Activated naive CD8-positive, alpha-beta T cell treated with anti-CD3 and anti-CD28 coated beads for 36 hours (primary cell): ENCODE results near the gene PRKRIP1. TPM values are rescaled to one million over a fixed set of nuclear protein-coding genes. Genes with fewer than 3 reads are reported as not detected.
"Not testable (repeated sequence)": the region's sequence is repeated elsewhere in the genome, so short reads cannot be mapped to it uniquely, and the experiment has no call there.

Source experiments
- DNase-seq: peaks from one replicate; pipeline ENCODE4 v3.0.0; 2021
- H3K27ac Mint-ChIP-seq: one replicate; pipeline ENCODE4 v1.8.0; 2022; ENCODE audit warnings: mild to moderate bottlenecking, moderate library complexity, mixed read lengths
- H3K27me3 Mint-ChIP-seq: one replicate; pipeline ENCODE4 v1.8.0; 2022; ENCODE audit warnings: mild to moderate bottlenecking, mixed read lengths
- H3K36me3 Mint-ChIP-seq: one replicate; pipeline ENCODE4 v1.8.0; 2021; ENCODE audit warnings: mild to moderate bottlenecking, mixed read lengths
- H3K4me1 Mint-ChIP-seq: one replicate; pipeline ENCODE4 v1.8.0; 2021; ENCODE audit warnings: mixed read lengths
- H3K4me3 Mint-ChIP-seq: one replicate; pipeline ENCODE4 v1.8.0; 2022; ENCODE audit warnings: mild to moderate bottlenecking, moderate library complexity, mixed read lengths
- H3K9me3 Mint-ChIP-seq: one replicate; pipeline ENCODE4 v1.8.0; 2022; ENCODE audit warnings: mixed read lengths
- total RNA-seq, 2 experiments: library from RNA; stranded (reverse); gene quantifications; one replicate each; pipeline ENCODE4 v1.2.3, GENCODE V29; 2021

The PRKRIP1 gene
- total RNA-seq, 2 experiments from 2014 or later: 25.1 to 25.2 TPM

DNA sequence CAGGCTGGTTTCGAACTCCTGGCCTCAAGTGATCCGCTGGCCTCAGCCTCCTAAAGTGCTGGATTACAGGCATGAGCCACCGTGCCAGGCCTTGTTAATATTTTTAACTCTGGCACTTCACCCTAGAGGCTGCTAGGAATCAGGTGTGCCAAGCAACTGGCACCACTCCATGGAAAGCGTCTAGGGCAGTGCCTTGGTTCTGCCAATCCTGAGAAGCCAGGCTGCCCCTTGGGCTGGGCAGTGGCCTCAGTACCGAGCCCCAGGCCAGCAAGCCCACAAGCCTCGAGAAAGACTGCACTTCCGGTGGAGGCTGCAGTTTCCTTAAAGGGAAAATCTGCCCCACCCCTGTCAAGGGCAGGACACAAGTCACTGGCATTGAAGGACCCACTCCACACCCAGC is 57.2 kb downstream of the PRKRIP1 start:
- DNase-seq: no peak
- H3K27ac Mint-ChIP-seq: no peak overlapping the region
- no peak overlapping the region for H3K4me3 Mint-ChIP-seq
- peaks cover under 1% of the 10 kb centered on the region for H3K4me1 Mint-ChIP-seq
- H3K27me3 Mint-ChIP-seq: no peaks in the 10 kb centered on the region
- peaks cover 4% of the 10 kb centered on the region for H3K36me3 Mint-ChIP-seq
- H3K9me3 Mint-ChIP-seq: no peaks in the 10 kb centered on the region

GRCh38 chr7:102454468-102454867 is 58.3 kb downstream of the PRKRIP1 start:
- DNase-seq: no peak

DNA sequence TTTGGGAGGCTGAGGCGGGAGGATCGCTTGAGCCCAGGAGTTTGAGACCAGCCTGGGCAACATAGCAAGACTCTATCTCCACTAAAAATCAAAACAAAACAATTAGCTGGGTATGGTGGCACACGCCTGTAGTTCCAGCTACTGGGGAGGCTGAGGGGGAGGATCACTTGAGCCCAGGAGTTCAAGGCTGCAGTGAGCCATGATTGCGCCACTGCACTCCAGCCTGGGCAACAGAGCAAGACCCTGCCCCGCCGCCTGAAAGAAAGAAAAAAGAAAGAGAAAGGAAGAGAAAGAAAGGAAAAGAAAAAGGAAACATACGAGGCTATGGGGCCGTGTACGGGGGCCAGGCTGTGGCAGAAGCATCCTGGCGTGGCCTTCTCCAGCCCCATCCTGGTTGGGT is 58.8 kb downstream of the PRKRIP1 start:
- not testable (repeated sequence) for H3K27ac Mint-ChIP-seq, H3K9me3 Mint-ChIP-seq, DNase-seq, H3K4me1 Mint-ChIP-seq, H3K27me3 Mint-ChIP-seq, H3K36me3 Mint-ChIP-seq, H3K4me3 Mint-ChIP-seq

More at GRCh38 chr7:102454468-102454867, 58.3 kb downstream of the PRKRIP1 start:
- H3K36me3 Mint-ChIP-seq: peaks cover 2% of the 10 kb centered on the region
- no peak overlapping the region for H3K27ac Mint-ChIP-seq
- no peaks in the 10 kb centered on the region for H3K27me3 Mint-ChIP-seq
- H3K9me3 Mint-ChIP-seq: no peaks in the 10 kb centered on the region
- no peaks in the 10 kb centered on the region for H3K4me1 Mint-ChIP-seq
- no peak overlapping the region for H3K4me3 Mint-ChIP-seq

DNA sequence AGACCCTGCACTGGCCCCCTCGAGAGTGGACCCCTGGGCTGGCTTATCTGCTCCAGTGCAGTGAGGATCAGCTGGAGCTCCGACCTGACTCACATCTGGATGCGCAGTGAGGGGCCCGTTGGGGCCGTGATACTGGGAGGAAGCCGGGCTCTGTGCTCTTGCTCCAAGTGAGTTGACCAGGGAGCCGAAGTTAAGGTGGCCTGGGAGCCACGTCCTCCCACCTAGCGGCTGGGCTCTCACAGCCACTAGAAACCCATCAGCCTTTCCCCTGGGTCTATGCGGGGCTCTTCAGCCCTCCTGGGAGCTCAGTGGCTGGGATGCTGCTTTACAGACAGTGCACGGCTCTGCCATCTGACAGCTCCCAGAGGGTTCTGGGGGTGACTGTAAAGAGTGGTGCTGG is 59.4 kb downstream of the PRKRIP1 start:
- H3K4me3 Mint-ChIP-seq: no peak overlapping the region
- DNase-seq: no peak
- H3K4me1 Mint-ChIP-seq: no peaks in the 10 kb centered on the region
- peaks cover 2% of the 10 kb centered on the region for H3K36me3 Mint-ChIP-seq
- no peaks in the 10 kb centered on the region for H3K27me3 Mint-ChIP-seq
- no peaks in the 10 kb centered on the region for H3K9me3 Mint-ChIP-seq
- no peak overlapping the region for H3K27ac Mint-ChIP-seq

DNA sequence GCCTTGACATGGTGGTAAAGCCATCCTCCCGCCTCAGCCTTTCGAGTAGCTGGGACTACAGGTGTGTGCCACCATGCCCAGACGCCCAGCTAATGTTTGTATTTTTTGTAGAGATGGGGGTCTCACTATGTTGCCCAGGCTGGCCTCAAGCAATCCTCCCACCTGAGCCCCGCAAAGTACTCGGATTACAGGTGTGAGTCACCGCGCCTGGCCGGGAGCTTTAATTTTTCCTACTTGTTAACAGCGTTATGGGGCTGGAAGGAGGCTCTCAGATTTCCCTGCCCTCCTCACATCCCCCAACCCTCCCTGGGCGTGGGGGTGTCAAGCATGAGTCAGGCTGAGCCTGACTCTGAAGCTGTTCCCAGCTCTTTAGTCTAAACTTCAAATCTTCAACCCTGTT is 60.2 kb downstream of the PRKRIP1 start:
- no peaks in the 10 kb centered on the region for H3K27me3 Mint-ChIP-seq

DNA sequence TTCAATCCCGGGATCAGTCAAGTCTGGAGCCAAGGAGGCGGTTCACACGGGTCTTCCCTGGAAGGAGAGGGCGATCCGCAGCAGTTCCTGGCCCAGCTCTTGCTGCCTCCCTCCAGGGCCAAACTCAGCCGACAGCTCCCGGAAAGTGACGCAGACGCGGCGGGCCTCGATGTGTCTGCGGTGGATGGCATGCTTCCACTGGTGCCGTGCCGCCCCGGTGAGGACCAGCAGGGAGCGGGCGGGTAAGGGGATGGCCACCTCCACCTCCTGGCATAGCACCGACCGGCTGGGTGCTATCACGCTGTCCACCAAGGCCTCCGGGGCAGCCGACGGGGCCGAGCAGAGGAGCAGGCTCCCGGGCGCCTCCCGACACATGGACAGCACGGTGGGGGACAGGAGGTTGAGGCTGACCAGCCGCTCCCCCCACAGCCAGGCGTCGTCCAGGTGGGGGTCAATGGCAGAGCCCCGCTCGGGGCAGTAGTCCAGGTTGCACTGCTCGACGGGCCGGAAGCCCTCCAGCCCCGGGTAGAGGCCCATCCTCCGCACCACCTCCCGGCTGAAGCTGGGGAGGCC is 61.3 kb downstream of the PRKRIP1 start:
- Mint-ChIP-seq H3K9me3 (no peaks in the 10 kb centered on the region), H3K4me1 (no peaks in the 10 kb centered on the region), H3K27ac (no peak overlapping the region), H3K27me3 (no peaks in the 10 kb centered on the region), H3K36me3 (peaks cover 2% of the 10 kb centered on the region), H3K4me3 (no peak overlapping the region)
- DNase-seq: no peak

More for the DNA sequence above, 60.2 kb downstream of the PRKRIP1 start:
- no peaks in the 10 kb centered on the region for H3K9me3 Mint-ChIP-seq
- no peak for DNase-seq
- no peaks in the 10 kb centered on the region for H3K4me1 Mint-ChIP-seq
- peaks cover 2% of the 10 kb centered on the region for H3K36me3 Mint-ChIP-seq
- H3K4me3 Mint-ChIP-seq: no peak overlapping the region
- no peak overlapping the region for H3K27ac Mint-ChIP-seq

GRCh38 chr7:102459221-102459844 is 63.2 kb downstream of the PRKRIP1 start:
- DNase-seq: no peak
- Mint-ChIP-seq H3K27me3 (no peaks in the 10 kb centered on the region), H3K4me3 (no peak overlapping the region), H3K9me3 (no peaks in the 10 kb centered on the region), H3K4me1 (peaks cover 7% of the 10 kb centered on the region), H3K27ac (no peak overlapping the region), H3K36me3 (peaks cover 2% of the 10 kb centered on the region)

GRCh38 chr7:102460467-102460866 is 64.3 kb downstream of the PRKRIP1 start:
- Mint-ChIP-seq H3K36me3 (peaks cover 2% of the 10 kb centered on the region), H3K27ac (peak overlapping the region; percentile 19), H3K27me3 (no peaks in the 10 kb centered on the region), H3K4me1 (peaks cover 8% of the 10 kb centered on the region), H3K4me3 (no peak overlapping the region), H3K9me3 (no peaks in the 10 kb centered on the region)
- DNase-seq: no peak

DNA sequence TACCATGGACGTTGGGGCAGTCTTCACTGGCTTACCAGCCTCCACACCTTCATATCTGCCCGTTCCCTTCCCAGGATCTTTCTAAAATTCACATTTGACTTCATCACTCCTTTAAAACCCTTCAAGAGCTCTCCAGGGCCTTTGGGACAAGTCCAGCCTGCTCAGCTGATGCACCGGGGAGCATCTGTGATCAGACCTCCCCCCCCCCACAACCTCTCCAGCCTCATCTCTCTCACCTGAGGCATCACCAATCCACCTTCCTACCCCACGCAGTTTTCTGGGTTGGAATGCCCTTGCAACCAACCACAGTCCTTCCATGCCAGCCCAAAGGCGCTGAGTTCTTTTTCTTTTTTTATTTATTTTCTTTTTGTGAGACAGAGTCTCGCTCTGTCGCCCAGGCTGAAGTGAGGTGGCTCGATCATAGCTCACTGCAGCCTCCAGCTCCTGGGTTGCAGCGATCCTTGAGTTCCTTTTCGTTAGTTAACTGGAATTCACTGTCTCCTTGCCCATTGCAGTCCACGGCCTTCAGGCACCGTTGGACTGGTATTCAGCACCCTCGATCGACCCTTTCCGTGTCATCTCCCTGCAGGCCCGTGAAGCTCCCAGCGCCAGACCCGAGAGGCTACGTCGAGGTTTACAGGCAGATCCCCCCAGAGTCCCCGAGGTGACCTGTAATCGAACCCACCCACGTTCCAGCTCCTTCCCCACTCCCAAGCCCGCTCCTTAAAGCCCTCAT is 67.8 kb downstream of the PRKRIP1 start:
- Mint-ChIP-seq H3K27me3 (no peaks in the 10 kb centered on the region), H3K27ac (peak overlapping the region; percentile 81), H3K36me3 (no peaks in the 10 kb centered on the region), H3K9me3 (no peaks in the 10 kb centered on the region), H3K4me3 (peak overlapping the region; percentile 93), H3K4me1 (peaks cover 20% of the 10 kb centered on the region)
- no peak for DNase-seq

DNA sequence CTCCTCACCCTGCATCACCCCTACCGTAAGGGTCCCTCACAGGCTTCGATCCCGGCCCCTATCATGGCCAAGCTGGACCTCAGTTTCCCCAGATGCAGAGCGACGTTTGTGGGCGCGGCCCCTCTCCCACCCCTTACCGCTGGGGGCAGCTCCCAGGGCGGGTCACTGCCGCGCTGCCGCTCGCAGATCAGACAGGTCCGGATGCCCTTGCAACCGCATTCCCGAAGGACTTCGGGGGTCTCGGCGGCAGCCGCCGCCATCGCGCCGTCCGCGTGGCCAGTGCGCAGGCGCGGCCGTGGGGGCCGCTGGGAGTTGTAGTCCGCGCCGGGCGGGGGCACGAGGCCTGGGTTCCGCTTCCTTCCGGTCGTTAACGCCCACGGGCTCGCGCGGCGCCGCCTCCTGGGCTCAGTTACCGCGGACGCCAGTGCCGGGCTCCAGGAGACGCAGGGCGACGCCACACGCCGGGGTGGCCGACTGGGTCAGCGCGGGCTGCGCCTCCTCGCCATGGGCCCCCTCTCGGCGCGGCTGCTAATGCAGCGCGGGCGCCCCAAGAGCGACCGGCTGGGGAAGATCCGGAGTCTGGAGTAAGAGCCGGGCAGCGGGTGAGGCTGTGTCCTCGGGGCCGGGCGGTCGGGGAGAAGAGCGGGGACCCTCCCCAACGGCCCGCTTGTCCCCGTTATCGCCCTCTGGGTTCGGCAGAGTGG is 68.6 kb downstream of the PRKRIP1 start, which contains the start of the genes ALKBH4 and LRWD1:
TSS of gene ALKBH4 (minus strand) at position 287 of the 704 bp plus-strand sequence. CDS start at position 260, 27 bp downstream.
TSS of gene LRWD1 (plus strand) at position 408 of the 704 bp plus-strand sequence. CDS start at position 505, 97 bp downstream.
- peak within 1 kb of the TSS; percentile 81 for H3K27ac Mint-ChIP-seq
- no peaks in the 10 kb centered on the region for H3K27me3 Mint-ChIP-seq
- peak within 1 kb of the TSS; percentile 93 for H3K4me3 Mint-ChIP-seq
- H3K36me3 Mint-ChIP-seq: no peaks in the 10 kb centered on the region
- H3K4me1 Mint-ChIP-seq: peaks cover 20% of the 10 kb centered on the region
- DNase-seq: peak; percentile 98
- no peaks in the 10 kb centered on the region for H3K9me3 Mint-ChIP-seq

- DNase-seq: no peak
- peak overlapping the region; percentile 93 for H3K4me3 Mint-ChIP-seq
- H3K9me3 Mint-ChIP-seq: no peaks in the 10 kb centered on the region
- H3K36me3 Mint-ChIP-seq: no peaks in the 10 kb centered on the region
- H3K27ac Mint-ChIP-seq: no peak overlapping the region
- H3K4me1 Mint-ChIP-seq: peaks cover 20% of the 10 kb centered on the region
- no peaks in the 10 kb centered on the region for H3K27me3 Mint-ChIP-seq
Observed at GRCh38 chr7:102466097-102466496, 69.9 kb downstream of the PRKRIP1 start.

DNA sequence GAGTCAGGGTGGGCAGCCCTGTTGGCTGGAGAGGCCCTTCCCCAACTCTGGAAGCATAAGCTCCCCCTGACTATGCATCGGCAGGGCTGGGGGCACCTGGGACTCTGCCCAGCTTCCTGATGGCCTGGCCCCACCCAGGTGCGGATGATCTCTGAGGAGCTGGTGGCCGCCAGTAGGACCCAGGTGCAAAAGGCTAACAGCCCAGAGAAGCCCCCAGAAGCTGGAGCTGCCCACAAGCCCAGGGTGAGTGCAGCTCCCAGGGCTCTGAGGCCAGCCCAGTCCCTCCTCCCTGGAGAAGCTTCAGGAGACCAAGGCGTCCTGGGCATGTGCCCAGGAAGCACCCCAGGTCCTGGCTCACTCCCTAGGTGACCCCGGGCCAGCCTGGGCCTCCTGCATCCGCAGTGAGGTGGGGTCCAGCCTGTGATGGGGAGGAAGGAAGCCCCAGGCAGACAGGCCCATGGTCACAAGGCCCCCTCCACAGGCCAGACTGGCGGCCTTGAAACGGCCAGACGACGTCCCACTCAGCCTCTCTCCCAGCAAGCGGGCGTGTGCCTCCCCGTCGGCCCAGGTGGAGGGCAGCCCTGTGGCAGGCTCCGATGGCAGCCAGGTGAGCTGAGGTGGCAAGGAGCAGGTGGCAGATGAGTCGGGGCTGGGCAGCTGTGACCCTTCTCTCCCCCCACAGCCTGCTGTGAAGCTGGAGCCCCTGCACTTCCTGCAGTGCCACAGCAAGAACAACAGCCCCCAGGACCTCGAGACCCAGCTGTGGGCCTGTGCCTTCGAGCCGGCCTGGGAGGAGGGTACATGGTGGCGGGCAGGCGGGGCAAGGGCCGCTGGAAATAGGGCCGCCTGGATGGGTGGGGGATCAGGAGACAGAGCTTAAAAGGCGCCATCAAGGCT is 71.7 kb downstream of the PRKRIP1 start:
- no peak overlapping the region for H3K4me3 Mint-ChIP-seq
- no peaks in the 10 kb centered on the region for H3K9me3 Mint-ChIP-seq
- no peaks in the 10 kb centered on the region for H3K27me3 Mint-ChIP-seq
- H3K27ac Mint-ChIP-seq: no peak overlapping the region
- H3K36me3 Mint-ChIP-seq: no peaks in the 10 kb centered on the region
- peaks cover 20% of the 10 kb centered on the region for H3K4me1 Mint-ChIP-seq
- no peak for DNase-seq

GRCh38 chr7:102468478-102469350 is 72.6 kb downstream of the PRKRIP1 start:
- Mint-ChIP-seq H3K36me3 (no peaks in the 10 kb centered on the region), H3K4me3 (no peak overlapping the region), H3K27ac (no peak overlapping the region), H3K4me1 (peaks cover 16% of the 10 kb centered on the region), H3K9me3 (no peaks in the 10 kb centered on the region), H3K27me3 (no peaks in the 10 kb centered on the region)
- no peak for DNase-seq
